AG10803 (cell line): ENCODE results near the gene GJD2.

Experiments used
- DNase-seq: peaks from one replicate; pipeline ENCODE4 v3.0.0; 2010; ENCODE audit warnings: low read depth
- H3K4me3 ChIP-seq: 2 replicates; pipeline ENCODE4 v1.5.1; 2011; ENCODE audit warnings: mild to moderate bottlenecking, low read length, control low read depth
- TF ChIP-seq, protein P1 (sequence below): conservative IDR thresholded peaks from 2 replicates; pipeline ENCODE4 v1.5.1; 2011; ENCODE audit warnings: mild to moderate bottlenecking, low read length, control low read depth, inconsistent platforms

GJD2 gene

DNA sequence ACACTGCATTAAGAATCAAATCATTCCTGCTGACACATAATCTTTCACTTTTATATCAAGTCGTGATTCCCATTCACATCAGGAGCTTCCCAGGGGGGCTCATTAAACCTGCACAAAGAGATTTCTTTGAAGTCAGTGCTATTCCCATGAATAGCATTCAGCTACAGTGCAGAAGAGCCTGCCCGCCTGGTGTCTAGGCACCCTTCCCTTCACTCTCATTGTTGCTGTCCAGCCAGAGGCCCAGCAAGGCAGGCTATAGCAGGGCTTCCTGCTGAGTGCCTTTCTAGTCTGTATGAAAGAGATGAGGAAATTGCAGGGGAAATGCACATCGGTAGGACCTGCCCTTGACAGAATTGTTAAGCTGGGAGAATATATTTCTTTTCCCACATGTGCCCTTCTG lies 4.5 kb upstream of the GJD2 start:
- TF ChIP-seq, protein P1, sequence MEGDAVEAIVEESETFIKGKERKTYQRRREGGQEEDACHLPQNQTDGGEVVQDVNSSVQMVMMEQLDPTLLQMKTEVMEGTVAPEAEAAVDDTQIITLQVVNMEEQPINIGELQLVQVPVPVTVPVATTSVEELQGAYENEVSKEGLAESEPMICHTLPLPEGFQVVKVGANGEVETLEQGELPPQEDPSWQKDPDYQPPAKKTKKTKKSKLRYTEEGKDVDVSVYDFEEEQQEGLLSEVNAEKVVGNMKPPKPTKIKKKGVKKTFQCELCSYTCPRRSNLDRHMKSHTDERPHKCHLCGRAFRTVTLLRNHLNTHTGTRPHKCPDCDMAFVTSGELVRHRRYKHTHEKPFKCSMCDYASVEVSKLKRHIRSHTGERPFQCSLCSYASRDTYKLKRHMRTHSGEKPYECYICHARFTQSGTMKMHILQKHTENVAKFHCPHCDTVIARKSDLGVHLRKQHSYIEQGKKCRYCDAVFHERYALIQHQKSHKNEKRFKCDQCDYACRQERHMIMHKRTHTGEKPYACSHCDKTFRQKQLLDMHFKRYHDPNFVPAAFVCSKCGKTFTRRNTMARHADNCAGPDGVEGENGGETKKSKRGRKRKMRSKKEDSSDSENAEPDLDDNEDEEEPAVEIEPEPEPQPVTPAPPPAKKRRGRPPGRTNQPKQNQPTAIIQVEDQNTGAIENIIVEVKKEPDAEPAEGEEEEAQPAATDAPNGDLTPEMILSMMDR: no peak
- DNase-seq: no peak
- H3K4me3 ChIP-seq: no peak overlapping the region

DNA sequence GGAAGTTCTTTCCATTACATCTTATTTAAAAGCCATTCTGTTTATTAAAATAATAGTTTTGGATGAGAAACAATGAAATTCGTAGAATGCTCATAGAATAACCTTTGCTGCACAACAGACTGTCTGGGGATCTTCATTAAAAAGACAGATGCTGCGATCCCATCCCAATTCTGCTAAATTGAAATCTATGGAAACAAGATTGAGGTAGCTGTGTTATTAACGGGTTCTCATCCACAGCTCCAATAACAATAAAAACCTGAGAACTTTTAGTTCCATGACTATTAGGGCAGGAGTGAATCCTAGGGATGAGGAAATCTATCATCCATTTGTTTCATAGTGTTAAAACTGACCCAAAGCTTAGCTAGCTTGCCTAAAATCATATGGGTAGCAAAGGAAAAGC lies 2.5 kb upstream of the GJD2 start:
- no peak for DNase-seq
- no peak overlapping the region for H3K4me3 ChIP-seq
- TF ChIP-seq, protein P1: no peak

DNA sequence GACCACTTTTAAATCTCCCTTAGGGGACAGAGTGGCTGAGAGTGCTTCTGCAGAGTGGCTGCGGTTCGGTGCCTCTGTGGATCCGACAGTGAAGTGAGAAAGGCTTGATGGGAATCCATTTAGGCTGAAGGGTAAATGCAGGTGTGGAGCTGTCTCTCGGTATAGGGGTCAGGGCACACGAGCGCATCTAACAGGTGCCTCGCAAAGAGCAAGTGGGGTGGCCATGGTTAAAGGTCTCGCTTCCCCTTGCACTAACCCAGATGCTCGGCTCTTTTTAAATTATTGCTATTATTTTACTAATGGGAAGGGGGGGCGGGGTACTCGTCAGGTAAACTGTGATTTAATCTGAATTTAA lies 598 bp upstream of the GJD2 start:
- TF ChIP-seq, protein P1: no peak
- no peak overlapping the region for H3K4me3 ChIP-seq
- no peak for DNase-seq

DNA sequence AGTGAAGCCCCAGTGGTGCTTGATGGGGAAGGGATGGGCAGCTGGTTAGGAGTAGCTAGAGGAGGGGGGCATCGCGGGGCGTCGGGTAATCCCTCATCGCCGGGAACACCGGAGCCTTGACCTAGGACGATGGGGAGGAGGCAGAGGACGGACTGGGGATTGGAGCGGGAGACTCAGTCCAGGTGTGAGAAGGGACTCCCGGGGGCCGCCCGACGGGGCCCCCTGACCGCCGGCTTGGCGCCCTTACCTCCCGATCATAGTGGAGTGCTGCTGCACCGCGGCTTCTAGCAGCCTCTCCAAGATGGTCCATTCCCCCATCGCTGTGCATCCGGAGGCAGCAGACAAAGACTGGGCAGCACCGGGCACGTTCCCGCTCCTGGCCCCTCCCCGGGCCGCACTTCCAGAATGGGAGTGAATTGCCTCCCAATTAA lies 612 bp downstream of the GJD2 start:
- no peak overlapping the region for H3K4me3 ChIP-seq
- TF ChIP-seq, protein P1: no peak
- no peak for DNase-seq

DNA sequence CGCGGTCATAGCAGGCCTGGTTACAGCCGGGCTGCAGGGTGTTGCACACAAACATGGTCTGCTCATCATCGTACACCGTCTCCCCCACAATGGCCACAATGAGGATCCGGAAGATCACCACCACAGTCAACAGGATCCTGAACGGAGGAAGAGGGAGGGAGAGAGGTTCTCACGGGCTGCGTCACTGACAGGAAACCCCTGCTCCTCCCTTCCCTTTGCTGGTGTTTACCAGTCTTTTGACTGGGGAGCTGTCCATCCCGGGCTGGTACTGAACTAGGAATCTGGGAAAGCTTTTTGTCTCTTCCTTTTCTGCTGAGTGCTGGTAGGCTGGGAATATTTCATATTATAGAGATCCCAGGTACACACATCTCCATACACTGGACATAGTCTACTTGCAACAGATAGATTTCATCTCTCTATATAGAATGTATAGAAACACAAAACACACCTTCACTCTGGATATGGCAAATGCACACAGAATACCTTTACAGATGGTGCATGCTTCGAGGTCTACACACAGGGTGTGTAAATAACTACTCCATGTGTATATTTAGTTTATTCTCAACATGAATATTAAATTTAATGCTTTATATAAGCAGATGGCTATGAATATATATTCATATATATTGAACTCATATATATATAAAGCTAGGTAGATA lies 1.4 kb downstream of the GJD2 start:
- peak; percentile 58 for DNase-seq
- H3K4me3 ChIP-seq: no peak overlapping the region
- TF ChIP-seq, protein P1: no peak

DNA sequence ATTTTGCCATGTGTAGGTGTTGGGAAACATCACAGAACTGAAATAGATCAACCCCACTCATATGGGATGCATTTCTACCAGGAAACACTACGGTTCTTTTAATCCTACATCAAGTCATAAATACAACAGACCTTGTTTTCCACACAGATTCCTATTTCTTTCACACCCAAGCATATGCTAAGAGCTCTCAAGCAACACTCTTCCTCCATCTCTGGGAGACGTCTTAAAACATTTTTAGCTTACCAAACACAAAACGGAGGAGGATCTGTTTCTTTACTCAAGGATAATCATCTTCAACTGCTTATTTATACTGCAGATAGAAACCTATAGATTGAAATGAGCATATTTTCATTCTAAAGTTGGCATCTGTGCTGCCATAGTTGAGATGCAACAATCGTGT lies 5.1 kb downstream of the GJD2 start:
- TF ChIP-seq, protein P1: no peak
- DNase-seq: no peak
- no peak overlapping the region for H3K4me3 ChIP-seq

DNA sequence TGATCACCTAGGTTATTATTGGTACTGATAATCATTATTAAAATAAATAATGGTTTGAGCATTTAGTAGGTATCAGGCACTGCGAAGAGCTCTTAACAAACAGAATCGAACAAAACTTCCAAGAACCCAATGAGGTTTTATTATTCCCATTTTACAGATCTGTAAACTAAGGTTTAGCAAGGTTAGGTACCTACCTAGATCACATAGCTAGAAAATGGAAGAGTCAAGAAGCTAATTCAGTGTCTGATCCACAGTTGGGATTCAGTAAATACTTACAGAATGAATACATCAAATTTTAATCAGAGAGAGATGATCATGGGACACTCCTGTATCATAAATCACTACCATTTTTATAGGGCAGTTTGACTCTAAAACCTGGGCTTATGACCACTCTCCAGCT lies 15.5 kb downstream of the GJD2 start:
- no peak overlapping the region for H3K4me3 ChIP-seq
- TF ChIP-seq, protein P1: no peak
- DNase-seq: no peak
